Activated CD4-positive, alpha-beta T cell treated with anti-CD3 and anti-CD28 coated beads, Interleukin-2, Interleukin-6, amounts not matched to agents 100 ng/mL and 50 ng/mL, durations not matched to agents 16 hours and 8 hours (primary cell): ENCODE data around the gene NANOS1.

Source experiments
- DNase-seq: peaks from one replicate; pipeline ENCODE4 v3.0.0-alpha.2; 2020

The NANOS1 gene

GRCh38 chr10:119061926-119062325 is 32.4 kb downstream of the NANOS1 start:
- no peak for DNase-seq

- no peak for DNase-seq
Measured at GRCh38 chr10:119070395-119071165, 41.1 kb downstream of the NANOS1 start.

GRCh38 chr10:119073584-119073983 is 44.1 kb downstream of the NANOS1 start:
- no peak for DNase-seq

- no peak for DNase-seq
Measured at GRCh38 chr10:119078422-119079179, 49.1 kb downstream of the NANOS1 start.

GRCh38 chr10:119079599-119080520 is 50.3 kb downstream of the NANOS1 start:
- DNase-seq: peak; percentile 79

GRCh38 chr10:119080521-119081259 is 51.2 kb downstream of the NANOS1 start, which contains the start of gene EIF3A:
EIF3A (minus strand) TSS chr10:119080817; CDS start chr10:119080676, 141 bp downstream.
- peak; percentile 95 for DNase-seq
